HL-60/S4 (cell line): ENCODE measurements around the gene MATK.
"Not testable (repeated sequence)": the region's sequence is repeated elsewhere in the genome, so short reads cannot be mapped to it uniquely, and the experiment has no call there.

Source experiments
- in situ Hi-C: fragments of 300-500 bp; cut with MboI; formaldehyde crosslinking; loops from 2 replicates; pipeline ENCODE4 v1.14.3; 2022; ENCODE audit warnings: low sequenced_read_pairs

The MATK gene

GRCh38 chr19:3816148-3816547 lies 30.0 kb upstream of the MATK start:
- in situ Hi-C loops: not testable (repeated sequence)

- in situ Hi-C loops: no loop called here
Observed at GRCh38 chr19:3814648-3815047, 28.5 kb upstream of the MATK start.

- in situ Hi-C loops: no loop called here
Observed at GRCh38 chr19:3813473-3814392, 27.6 kb upstream of the MATK start.

GRCh38 chr19:3810708-3811355 lies 24.7 kb upstream of the MATK start:
- in situ Hi-C loops: no loop called here

- in situ Hi-C loops: no loop called here
Observed at GRCh38 chr19:3809881-3810707, 23.9 kb upstream of the MATK start.

GRCh38 chr19:3808420-3809143 lies 22.4 kb upstream of the MATK start:
- in situ Hi-C loops: no loop called here

- in situ Hi-C loops: no loop called here
Observed at GRCh38 chr19:3807574-3808354, 21.6 kb upstream of the MATK start.

GRCh38 chr19:3807131-3807480 lies 20.9 kb upstream of the MATK start:
- in situ Hi-C loops: no loop called here

GRCh38 chr19:3805859-3806258 lies 19.7 kb upstream of the MATK start:
- in situ Hi-C loops: no loop called here

- in situ Hi-C loops: no loop called here
Observed at GRCh38 chr19:3804429-3804828, 18.2 kb upstream of the MATK start.

GRCh38 chr19:3803986-3804385 lies 17.8 kb upstream of the MATK start:
- in situ Hi-C loops: no loop called here

GRCh38 chr19:3803114-3803888 lies 17.1 kb upstream of the MATK start:
- in situ Hi-C loops: no loop called here

- in situ Hi-C loops: no loop called here
Observed at GRCh38 chr19:3801412-3802096, 15.4 kb upstream of the MATK start.

- in situ Hi-C loops: no loop called here
Observed at GRCh38 chr19:3800996-3801395, 14.8 kb upstream of the MATK start.

- in situ Hi-C loops: no loop called here
Observed at GRCh38 chr19:3798137-3798536, 12.0 kb upstream of the MATK start.

- in situ Hi-C loops: no loop called here
Observed at GRCh38 chr19:3796358-3796757, 10.2 kb upstream of the MATK start.

- in situ Hi-C loops: no loop called here
Observed at GRCh38 chr19:3793799-3794198, 7.6 kb upstream of the MATK start.

GRCh38 chr19:3792114-3792513 lies 5.9 kb upstream of the MATK start:
- in situ Hi-C loops: no loop called here

- in situ Hi-C loops: no loop called here
Observed at GRCh38 chr19:3790941-3791340, 4.8 kb upstream of the MATK start.
